Astrocyte of the hippocampus (primary cell): ENCODE measurements around the gene DNAH10.

Source experiments
- DNase-seq: peaks from one replicate; pipeline ENCODE4 v3.0.0; 2011; ENCODE audit warnings: low read depth, low spot score

DNAH10 gene, protein sequence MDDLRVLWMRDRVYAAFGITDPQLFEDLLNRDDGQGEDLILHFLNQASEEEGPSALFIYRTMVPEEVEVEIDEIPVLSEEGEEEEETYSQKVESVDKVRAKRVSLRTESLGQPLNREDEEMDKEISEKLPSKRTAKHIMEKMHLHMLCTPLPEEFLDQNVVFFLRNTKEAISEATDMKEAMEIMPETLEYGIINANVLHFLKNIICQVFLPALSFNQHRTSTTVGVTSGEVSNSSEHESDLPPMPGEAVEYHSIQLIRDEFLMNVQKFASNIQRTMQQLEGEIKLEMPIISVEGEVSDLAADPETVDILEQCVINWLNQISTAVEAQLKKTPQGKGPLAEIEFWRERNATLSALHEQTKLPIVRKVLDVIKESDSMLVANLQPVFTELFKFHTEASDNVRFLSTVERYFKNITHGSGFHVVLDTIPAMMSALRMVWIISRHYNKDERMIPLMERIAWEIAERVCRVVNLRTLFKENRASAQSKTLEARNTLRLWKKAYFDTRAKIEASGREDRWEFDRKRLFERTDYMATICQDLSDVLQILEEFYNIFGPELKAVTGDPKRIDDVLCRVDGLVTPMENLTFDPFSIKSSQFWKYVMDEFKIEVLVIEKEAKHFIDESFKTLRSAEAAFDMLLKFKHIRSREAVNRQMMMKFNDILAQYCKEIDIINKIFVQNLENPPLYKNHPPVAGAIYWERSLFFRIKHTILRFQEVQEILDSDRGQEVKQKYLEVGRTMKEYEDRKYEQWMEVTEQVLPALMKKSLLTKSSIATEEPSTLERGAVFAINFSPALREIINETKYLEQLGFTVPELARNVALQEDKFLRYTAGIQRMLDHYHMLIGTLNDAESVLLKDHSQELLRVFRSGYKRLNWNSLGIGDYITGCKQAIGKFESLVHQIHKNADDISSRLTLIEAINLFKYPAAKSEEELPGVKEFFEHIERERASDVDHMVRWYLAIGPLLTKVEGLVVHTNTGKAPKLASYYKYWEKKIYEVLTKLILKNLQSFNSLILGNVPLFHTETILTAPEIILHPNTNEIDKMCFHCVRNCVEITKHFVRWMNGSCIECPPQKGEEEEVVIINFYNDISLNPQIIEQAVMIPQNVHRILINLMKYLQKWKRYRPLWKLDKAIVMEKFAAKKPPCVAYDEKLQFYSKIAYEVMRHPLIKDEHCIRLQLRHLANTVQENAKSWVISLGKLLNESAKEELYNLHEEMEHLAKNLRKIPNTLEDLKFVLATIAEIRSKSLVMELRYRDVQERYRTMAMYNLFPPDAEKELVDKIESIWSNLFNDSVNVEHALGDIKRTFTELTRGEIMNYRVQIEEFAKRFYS (N-terminal part only)

GRCh38 chr12:123761841-123762714, at the start of gene DNAH10:
DNAH10 (plus strand) TSS chr12:123762301; CDS start chr12:123762337, 36 bp downstream.
- DNase-seq, result peak; percentile 66

DNA sequence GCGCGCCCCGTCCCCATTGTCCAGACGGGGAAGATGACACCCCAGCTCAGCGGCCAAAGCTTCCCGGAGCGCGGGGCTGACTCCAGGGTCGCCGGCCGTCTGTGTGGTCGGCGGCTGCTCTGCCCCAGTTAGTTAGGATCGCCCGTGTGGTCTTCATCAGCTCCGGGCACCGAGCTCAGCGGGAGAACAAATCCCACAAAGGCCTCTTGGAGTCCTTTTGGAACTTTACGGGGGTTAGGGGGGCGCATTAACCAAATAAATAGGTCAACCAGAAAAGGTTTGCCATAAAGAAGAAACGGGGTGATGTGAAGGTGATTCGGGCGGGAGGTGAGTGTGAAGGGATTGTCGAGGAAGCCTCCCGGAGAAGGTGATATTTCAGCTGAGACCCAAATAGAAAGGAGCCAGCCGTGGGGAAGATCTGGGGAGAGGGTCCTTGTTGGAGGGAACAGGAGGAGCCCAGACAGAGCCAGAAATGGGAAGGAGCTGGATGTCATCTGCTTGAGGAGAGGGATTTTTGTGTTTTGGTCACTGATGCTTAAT, 49.3 kb upstream of the DNAH10 start:
- no peak for DNase-seq

DNA sequence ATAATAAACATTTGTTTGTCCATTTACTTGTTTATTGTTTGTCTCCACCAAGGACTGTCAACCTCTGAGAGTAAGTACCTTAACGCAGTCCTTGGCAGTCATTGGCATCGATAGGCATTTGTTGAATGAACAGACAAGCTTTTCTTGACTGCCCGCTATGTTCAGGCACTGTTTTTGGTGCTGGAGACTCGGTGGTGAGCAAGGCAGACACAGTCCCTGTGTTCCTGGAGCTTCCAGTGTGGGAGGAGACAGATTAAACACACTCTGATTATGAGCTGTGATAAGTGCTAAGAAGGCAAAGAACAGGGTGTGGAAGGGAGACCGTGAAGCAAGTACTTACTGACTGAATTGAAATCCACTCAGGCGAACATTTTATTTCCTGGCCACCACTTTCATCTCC, 48.7 kb upstream of the DNAH10 start:
- DNase-seq, result peak; percentile 14

DNA sequence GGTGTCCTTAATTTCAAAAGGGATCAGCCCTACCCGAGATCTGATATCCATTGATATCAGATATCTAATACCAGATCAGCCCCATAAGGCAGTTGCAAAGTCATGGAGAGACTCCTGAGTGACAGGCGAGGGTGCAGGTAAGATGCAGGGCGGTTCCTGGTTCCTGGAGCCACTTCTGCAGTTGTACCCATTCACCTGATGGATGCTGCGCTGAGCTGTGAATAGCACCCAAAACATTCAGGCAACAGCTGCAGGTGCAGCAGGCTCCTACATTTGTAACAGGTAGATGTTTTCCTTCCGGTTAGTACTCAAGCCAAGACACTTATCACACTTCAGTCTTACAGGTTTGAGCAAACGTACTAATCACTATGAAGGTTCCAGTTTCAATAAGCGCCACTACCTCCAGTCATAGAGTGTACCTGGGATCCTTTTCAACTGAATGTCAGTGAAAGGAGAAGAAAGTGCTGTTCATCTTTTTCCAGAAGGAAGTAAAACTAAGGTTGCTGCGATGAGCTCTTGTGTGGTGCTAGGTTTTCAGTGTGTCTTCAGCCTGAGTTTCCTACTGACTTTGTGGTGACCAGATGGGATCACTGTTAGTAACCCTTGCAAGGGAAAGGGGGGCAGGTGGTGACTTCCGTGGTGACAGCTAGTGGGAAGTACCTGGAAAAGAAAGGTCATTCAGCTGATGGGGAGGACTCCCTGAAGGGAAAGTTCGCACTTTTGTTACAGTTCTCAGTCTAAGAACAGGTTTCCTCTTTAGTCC, 48.1 kb upstream of the DNAH10 start:
- no peak for DNase-seq

DNA sequence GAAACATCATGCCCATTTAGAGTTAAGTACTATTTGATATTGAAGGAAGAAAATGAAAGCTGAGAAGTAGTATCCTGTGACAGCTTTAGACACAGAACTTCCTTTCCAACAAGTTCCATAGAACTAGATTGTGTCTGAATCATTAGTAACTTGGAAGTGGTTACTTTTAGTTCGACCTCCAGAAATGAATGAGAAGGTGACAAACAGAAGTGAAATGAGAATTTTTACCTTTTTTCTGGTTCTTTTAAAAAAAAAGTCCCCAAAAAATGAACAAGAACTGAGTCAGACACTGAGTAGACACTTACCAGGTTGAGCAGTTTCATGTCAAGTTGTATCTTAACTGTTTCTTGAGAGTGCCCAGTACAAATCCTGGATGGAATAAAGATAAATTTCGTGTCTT, 46.9 kb upstream of the DNAH10 start:
- no peak for DNase-seq

GRCh38 chr12:123717350-123717749, 44.8 kb upstream of the DNAH10 start:
- DNase-seq, result no peak

GRCh38 chr12:123720141-123720814, 41.8 kb upstream of the DNAH10 start:
- DNase-seq, result no peak

DNA sequence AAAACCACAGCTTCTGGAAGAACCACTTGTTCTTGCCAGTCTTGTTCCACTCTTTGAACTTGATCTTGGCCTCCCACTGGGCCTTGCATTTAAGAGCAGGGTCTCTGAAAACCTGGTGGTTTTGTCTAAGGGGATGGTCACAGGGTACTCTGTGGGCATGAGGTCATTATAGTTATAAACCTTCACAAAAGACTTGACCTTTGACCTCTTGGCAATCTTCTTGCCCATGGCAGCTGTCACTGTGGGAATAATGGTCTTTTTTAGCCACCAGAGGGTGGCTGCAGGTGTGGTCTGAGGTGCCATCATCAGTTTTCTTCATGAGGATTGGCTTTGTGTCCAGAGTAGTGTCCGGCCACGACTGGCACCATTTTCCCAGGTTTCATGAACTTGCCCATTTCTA, 40.9 kb upstream of the DNAH10 start:
- DNase-seq, result no peak

DNA sequence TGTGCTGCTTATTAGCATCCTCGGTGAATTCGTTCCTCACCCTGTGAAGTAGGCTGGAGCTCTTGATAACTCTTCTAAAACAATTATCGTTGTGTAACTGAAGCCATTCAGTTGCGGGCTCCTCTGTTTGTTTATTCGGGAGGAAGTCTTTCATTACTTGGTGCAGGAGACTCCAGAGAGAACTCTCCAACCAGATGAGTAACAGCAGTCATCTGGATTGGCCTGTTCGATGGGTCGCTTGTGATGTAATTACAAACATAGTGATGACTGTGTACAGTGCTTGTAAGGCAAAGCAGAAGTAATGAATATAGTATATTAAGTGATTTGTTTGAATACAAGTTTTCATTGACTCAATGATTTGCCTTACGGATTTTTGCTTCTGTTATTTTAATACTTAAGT, 39.1 kb upstream of the DNAH10 start:
- no peak for DNase-seq

DNA sequence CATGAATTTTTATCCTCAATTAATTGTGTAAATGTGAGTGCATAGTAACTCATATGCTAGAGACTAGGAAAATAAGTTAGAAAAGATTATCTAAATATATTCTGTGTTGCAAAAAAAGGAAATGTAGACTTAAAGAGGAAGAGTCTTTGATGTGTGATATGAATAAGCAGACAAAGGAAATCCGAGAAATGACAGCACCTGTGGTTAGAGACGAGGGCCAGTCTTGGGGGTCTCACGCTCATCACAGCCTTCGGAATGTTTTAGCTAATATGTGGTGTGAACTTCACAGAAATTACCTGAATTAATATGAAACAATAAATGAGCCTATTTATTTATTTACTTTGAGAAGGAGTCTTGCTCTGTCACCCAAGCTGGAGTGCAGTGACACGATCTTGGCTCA, 38.3 kb upstream of the DNAH10 start:
- no peak for DNase-seq

DNA sequence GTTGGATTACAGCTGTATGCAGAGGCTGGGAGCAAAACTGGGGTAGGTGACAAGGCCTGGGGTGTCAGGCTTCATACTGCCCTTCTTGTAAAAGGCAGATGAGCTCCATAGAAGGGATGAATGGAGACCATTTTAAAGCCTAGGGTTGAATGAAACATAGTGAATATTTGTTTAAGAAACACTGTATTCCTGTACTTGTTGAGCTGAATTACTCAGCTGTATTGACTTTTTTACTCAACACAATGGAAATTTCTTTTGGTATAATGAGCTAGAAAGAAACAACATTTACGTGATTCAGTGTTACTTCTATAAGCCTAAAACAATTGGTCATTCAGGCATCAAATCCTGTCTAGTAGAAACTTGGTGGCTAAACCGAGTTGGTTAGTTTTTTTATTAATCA, 35.9 kb upstream of the DNAH10 start:
- no peak for DNase-seq

GRCh38 chr12:123726962-123727361, 35.1 kb upstream of the DNAH10 start:
- no peak for DNase-seq

- no peak for DNase-seq
Observed at GRCh38 chr12:123727878-123728277, 34.2 kb upstream of the DNAH10 start.

DNA sequence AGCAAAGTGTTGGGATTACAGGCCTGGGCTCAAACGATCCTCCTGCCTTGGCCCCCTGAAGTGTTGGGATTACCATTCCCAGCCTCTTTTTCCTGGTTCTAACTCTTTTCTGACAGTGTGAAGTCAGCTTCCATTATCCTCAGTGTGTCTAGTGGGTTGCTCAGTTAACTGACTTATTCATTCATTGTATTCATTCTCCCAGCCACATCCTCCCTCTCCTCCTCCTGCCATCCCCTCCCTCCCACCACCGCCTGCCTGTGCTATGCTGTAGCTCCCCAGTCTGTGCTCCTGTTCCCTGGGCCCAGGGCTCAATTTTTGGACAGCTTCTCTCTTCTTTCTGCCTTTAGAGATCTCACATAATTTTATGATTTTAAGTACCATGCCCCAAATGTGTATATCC, 30.5 kb upstream of the DNAH10 start:
- DNase-seq, result no peak

GRCh38 chr12:123732251-123732650, 29.9 kb upstream of the DNAH10 start:
- no peak for DNase-seq

GRCh38 chr12:123733229-123733628, 28.9 kb upstream of the DNAH10 start:
- no peak for DNase-seq

- DNase-seq, result no peak
Observed at GRCh38 chr12:123734268-123734667, 27.8 kb upstream of the DNAH10 start.

DNA sequence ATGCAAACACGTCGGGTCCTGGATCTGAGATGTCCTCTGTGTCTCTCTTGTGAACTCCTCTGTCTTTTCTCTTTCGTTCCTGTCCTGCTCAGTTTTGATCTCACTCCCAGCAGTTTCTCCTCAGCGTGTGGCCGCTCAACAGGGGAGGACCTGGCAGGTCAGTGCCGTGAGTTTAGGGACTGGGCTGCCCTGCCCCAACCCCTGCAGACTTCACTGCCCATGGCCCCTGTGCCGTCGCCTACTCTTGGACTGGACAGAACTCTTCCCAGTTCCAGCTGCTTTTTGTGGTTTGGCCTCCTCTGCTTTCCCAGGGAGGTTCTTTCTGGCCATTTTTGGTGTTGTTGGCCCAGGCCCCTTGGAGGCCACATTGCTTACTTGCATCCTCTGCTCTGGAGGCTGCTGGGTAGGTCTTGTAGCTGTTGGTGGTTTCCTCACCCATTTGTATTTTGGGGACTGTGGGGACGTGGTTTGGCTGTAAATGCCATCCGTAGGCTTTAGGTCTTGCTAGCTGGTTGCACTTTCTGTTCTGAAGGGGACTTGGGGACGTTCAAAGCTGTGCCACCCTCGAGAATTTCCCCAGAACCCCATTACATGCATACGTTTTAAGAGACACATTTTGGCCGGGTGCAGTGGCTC, 20.0 kb upstream of the DNAH10 start:
- DNase-seq, result no peak

- DNase-seq, result no peak
Observed at GRCh38 chr12:123743002-123743401, 19.1 kb upstream of the DNAH10 start.
